Effector CD8-positive, alpha-beta T cell (primary cell): ENCODE results near the gene DQX1.
A peak's percentile ranks its signal among the peaks of the same experiment; 100 is the strongest.
"Not testable (repeated sequence)": the region's sequence is repeated elsewhere in the genome, so short reads cannot be mapped to it uniquely, and the experiment has no call there.

ENCODE experiments used
- DNase-seq: peaks from one replicate; lab custom pipeline; 2025; lab: John Stamatoyannopoulos, UW

Gene DQX1

DNA sequence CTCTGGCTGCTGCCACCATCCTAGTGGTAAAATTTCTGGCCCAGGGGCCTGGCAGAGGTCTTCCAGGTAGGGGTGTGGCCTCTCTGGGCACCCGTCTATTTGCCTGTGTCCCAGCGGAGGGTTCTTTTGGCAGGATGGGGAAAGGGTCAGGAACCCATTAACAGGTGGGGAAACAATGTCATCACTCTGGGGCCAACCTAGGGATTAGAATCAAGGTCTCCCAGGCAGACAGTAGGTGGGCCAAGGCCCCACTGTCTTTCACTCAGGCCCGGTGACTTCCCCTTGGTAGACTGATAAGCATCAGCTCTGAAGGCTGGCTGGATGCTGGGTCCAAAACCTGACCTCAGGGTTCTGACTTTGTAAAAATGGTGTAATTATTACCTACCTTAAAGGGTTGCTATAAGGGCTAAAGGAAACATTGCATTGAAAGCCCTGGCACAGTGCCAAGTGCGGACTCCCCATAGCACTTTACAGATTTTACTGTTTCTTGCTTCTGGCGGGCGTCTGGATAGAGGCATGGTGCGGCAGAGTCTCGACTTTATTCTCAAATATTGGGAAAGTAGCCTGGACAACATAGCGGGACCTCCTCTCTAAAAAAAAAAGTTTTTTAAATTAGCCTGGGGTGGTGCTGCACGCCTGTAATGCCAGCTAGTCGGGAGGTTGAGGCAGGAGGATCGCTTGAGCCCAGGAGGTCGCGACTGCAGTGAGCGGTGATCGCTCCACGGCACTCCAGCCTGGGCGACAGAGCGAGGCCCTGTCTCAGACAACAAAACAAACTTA lies 28.8 kb downstream of the DQX1 start:
- DNase-seq: no peak

DNA sequence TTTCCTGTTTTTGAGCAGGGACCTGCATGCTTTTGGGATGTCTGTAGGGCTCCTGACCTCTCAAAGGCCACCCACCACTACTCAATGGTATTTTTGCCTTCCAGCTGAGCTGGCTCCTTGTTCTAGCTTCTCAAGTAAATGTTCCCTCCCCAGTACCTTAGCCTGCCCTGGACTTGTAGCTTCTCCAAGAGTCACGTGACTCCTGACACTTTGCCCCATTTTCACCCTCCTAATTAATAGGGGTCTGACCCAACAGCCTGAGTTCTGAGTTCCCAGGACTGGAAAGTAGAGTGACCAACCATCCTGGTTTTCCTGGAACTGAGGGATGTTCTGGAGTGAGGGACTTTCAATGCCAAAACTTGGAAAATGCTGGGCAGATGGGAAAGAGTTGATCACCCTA lies 30.6 kb downstream of the DQX1 start:
- DNase-seq: no peak

DNA sequence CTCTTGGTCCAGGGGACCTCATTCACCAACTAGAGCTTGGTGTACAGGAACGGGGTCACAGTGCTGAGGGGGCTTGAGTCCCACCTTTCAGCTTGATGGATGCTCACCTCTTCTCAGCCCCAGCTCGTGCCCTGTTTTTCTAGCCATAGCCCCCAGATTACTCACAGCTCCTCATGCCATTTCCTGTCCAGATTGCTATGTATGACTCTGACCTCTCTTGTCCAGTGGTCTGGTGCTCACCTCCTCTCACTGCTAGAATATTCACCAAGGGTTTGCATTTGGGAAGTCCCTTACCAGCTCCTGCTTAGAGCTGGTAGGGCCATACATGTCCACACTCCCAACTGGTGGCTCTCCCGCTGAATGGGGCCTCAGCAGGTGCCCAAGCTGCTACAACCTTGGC lies 32.5 kb downstream of the DQX1 start:
- no peak for DNase-seq

DNA sequence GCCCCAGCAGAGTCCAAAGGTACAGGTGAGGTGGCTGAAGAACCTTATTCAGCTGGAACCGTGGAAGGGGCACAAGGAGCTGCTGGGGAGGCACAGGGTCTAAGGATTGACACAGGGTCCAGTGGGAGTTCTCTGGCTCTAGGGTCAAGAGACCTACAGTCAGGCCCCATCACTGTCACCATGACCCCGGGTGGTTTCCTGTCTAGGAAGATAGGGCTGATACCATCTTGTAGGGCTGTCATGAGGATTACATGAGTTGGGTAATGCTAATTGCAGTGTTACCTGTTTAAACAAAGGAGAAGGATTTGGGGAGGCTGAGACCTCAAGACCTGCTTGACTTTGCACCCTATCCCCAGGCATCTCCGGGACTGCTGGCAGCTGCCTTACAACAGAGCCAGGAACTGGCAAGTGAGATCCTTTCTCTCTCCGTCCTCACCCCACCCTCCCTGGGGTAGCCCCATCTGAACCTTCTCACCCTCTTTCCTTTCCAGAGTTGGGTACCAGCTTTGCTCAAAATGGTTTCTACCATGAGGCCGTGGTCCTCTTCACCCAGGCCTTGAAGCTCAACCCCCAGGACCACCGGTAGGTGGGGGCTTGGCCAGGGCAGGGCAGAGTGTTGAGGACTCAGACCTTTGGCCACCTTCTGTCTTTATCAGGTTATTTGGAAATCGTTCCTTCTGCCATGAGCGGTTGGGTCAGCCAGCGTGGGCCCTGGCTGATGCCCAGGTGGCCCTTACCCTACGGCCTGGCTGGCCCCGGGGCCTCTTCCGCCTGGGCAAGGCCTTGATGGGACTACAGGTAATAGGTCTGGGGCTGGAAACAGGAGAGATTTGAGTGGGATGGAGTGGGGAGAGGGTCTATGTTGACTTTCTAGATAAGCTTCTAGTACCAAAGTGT lies 34.1 kb downstream of the DQX1 start:
- no peak for DNase-seq

DNA sequence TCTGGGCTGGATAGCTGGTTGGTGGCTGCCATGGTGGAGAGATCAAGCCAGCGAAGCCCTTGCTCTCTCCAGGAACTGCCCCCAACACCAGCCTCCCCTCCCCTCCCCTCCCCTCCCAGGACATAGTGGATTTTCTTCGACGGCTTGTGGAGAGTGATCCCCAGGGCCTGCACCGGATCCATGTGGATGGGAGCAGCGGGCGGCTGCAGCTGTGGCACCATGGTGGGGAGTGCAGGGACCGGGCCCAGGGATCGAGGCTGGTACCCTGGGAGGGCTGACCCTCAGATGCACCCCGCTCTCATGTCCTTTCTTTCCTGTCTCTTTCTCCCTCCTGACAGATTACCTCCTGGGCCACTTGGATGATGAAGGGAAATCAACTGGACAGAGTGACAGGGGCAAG lies 36.1 kb downstream of the DQX1 start:
- no peak for DNase-seq

DNA sequence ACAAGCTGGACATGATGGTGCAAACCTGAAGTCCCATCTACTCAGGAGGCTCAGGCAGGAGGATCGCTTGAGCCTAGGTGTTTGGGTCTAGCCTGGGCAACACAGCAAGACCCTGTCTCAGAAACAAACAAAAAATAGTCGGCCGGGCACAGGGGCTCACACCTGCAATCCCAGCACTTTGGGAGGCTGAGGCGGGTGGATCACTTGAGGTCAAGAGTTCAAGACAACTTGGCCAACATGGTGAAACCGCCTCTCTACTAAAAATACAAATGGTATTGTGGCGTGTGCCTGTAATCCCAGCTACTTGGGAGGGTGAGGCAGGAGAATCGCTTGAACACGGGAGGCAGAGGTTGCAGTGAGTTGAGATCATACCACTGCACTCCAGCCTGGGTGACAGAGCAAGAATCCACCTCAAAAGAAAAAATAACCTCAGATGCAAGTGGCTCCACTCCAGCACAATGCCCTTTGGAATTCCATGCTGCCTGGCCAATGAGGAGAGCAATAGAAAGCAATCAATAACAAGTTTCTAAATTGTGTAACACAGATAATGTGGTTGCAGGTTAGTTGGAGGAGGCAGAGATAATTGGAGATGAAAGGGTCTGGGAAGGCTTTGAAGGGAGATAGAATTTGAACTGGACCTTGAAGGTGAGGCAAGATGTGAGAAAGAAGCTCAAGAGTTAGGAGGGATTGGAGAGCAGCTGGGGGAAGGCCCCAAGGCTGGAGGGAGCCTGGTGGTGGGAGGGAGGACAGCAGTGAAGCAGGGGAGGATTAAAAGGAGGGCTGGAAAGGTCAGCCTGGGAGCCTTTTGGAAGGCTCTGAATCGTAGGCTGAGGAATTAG lies 37.2 kb downstream of the DQX1 start:
- DNase-seq: no peak

DNA sequence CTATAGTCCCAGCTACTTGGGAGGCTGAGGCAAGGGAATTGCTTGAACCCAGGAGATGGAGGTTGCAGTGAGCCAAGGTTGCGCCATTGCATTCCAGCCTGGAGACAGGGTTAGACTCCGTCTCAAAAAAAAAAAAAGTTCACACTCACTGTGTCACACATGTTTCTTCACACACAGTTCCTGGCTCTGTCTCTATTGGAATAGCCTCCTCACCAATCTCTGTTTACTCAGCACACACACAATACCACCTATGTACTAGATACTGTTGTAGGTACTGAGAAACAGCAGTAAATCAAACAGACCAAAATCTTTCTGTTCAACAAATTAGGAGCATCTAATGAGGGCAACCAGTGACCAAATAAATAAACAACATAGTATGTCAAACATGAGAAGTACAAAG lies 39.9 kb downstream of the DQX1 start:
- no peak for DNase-seq

DNA sequence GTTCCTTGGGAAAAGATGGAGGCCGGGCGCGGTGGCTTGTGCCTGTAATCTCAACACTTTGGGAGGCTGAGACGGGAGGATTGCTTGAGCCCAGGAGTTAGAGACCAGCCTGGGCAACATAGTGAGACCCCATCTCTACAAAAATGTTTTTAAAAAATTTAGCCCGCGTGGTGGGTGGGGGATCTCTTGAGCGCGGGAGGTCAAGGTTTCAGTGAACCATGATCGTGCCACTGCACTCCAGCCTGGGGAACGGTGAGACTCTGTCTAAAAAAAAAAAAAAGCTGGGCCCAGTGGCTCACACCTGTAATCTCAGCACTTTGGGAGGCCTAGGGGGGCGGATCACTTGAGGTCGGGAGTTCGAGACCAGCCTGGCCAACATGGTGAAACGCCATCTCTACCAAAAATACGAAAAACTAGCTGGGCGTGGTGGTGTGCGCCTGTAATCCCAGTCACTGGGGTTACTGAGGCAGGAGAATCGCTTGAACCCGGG lies 42.3 kb downstream of the DQX1 start:
- DNase-seq: not testable (repeated sequence)

DNA sequence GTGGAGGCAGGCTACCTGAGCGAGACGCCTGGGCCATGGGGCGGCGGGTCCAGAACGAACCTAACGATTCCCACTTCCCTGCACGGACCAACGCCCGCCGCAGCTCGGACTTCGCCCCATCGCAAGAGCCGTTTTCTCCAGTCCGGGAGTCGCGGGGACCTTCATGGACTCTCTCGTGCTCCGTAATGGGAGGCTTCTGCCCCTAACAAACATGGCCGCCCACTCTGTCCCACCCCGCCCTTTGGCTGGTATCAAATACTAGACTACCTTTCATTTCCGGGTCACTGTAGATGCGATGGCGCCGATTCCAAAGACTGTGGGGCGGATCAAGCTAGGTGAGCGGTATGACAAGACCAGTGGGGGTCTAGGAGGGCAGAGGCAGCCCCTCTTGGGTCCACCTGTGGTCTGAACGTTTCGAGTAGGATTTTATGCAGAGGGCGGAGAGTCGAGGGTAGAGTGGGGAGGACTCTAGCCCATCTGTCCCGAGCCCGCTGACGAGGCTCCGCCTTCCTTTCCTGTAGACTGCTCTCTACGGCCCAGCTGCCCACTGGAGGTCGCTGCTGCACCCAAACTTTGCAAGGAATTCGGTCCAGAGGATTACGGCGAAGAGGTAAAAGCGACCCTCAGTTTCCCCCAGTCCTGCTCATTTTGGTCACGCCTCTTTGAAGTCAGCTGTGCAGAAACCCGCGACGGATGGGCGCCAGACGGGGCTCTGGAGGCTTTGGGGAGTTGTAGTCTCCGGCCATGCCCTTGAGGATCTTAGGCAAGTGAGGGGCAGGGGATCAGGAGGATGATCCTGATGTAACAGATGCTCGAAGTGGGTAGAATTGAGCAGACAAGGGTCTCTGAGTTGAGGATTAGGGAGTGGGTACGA lies 43.0 kb downstream of the DQX1 start, which contains the start of the genes CCDC142 and TTC31:
Gene CCDC142 (minus strand): TSS at position 198 of the 874 bp plus-strand sequence. CDS start 161 bp downstream, at position 37.
Gene TTC31 (plus strand): TSS at position 281 of the 874 bp plus-strand sequence. CDS start 15 bp downstream, at position 296.
- DNase-seq: peak; percentile 87

DNA sequence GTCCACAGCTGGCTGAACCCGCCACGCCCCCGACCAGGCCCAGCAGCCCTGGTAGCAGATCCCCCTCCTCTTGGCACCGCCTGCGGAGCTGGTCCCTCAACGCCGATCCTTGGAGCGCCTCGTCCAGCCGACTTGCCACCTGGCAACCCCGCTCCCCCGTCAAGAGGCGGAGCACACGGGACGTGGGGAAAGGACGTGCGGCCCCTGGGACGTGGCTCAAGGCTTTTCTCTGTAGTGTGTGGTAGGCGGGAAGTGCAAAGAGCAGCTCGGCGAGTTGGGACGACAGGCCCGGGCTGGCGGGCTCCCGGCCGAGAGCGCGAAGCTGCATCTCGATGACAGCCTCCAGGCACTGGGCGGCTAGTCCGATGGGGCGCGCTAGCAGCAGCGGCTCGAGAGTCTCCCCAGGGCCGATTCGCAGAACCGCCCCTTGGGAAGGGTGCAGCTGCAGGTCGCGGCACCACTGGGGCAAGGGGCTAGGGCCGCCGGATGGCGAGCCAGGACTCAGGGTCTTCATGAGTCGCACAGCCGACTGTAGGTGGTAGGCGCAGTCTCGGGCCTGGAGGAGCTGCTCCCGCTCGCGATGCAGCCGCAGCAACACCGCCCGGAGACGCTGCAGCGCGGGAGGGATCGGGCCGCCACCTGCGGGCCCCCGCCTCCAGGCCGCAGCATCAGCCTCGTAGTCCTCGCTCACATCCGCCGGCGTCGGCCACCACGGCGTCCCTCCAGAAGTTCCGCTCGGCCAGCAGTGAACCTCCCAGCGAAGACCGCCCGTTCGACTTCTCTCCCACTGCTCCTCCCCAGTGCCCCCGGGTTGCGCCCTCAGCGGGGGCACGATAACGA lies 43.9 kb downstream of the DQX1 start:
- DNase-seq: peak; percentile 43

DNA sequence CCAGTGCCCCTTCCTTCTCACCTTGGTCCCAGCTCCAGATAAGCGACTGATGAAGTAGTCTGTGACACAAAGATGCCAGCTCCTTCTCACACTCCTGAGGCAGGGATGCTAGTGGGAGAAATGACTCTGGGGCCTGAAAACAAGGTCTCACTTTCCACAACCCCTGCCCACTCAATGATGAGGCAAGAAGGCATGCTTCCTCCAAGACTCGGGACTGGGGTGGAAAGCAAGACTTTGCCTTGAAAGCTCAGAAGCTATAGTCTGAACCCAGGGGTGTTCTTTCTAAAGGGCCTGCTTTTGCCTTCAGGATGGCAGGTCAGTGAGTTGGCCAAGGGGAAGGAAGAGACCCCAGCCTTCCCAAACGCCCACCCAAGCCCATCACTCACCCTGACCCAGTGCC lies 44.6 kb downstream of the DQX1 start:
- no peak for DNase-seq

DNA sequence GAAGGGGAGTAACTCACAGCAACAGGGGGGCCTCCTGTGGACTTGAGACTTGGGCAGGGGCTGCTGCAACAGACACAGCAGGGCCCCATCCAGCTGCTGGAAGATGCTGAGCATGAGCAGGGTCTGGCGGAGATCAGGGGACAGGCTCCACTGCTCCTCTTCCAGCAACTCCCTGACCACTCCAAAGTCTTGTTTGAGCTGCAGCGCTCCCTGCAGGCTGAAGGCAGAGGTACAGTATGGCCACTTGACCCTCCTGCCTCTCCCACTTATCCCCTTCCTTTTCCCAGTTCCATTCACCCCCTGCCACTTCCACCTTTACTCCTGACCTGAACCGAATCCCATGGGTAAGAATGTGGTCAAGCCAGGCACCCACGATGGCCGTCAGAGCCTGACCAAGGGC lies 51.1 kb downstream of the DQX1 start:
- no peak for DNase-seq

DNA sequence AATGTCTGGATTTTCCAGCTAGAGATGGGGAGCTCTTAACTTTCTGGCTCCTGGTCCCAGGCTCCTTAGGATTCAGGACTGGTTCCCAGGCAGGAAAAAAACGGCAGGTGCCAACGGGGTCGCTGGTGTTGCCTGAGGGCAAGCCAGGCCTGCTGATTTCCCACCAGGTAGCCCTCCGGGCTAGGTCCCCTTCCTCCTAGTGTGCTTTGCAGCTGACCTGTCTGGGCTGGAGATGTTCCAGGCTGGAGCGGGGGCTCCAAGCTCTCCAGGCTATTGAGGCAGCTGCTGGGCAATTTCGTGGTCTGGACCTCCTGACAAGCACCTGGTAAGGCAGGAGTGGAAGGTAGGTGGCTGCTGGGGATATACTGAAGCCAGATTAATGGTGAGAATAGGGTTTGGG lies 51.5 kb downstream of the DQX1 start:
- DNase-seq: no peak

DNA sequence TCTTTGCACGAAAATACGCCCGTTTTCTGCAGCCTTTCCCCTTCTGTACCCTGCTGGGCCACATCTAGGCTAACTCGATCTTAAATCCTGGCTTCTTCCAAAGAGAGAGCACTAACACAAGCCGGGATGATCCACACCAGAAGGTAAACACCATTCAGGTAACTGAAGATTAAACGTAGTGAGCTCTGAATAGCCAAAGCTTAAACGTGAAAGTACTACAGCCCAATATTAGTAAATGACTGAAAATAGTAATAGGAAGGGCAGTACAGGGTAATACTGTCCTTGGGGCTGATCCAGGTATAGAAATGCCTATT lies 53.1 kb downstream of the DQX1 start:
- no peak for DNase-seq

DNA sequence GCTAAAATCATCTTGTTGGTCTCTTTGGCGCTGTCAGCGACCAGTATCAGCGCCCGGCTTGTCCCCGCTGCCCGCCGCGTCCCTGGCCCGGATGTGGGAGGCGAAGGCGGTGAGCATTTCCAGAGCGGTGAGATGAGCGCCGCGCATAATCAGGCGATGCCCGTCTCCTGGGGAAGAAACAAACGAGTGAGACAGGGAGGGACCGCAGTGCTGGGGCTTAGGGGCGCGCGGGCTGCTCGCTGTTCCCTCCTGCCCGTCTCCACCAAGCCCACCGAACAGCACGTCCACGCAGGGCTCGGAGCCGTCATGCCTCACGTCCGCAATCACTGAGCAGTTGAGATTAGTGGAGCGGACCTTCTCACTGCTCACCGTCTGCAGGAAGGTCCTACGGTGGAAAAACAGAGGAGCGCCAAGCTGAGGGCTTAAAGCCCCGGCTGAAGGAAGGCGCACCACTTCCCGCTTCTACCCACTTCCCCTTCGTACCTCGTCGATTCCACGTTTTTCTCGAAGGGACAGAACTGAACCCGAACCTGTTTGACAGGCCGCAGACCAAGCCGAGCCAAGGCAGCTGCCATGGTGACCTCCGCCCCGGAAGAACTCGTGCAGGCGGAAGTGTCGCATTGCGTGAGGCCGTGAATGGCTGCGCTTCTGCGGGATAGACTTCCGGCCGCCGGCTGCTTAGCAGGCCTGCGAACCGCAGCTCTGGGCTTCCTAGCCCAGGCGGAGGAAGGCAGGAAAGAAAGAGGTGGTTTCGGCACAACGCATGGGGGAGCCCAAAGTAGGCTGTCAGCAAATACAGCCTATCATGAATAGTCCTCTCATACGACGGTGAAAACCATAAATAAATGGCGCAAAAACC lies 53.7 kb downstream of the DQX1 start, which contains the start of gene MRPL53:
Gene MRPL53 (minus strand): TSS at position 595 of the 859 bp plus-strand sequence. CDS start 20 bp downstream, at position 575.
- peak; percentile 94 for DNase-seq

DNA sequence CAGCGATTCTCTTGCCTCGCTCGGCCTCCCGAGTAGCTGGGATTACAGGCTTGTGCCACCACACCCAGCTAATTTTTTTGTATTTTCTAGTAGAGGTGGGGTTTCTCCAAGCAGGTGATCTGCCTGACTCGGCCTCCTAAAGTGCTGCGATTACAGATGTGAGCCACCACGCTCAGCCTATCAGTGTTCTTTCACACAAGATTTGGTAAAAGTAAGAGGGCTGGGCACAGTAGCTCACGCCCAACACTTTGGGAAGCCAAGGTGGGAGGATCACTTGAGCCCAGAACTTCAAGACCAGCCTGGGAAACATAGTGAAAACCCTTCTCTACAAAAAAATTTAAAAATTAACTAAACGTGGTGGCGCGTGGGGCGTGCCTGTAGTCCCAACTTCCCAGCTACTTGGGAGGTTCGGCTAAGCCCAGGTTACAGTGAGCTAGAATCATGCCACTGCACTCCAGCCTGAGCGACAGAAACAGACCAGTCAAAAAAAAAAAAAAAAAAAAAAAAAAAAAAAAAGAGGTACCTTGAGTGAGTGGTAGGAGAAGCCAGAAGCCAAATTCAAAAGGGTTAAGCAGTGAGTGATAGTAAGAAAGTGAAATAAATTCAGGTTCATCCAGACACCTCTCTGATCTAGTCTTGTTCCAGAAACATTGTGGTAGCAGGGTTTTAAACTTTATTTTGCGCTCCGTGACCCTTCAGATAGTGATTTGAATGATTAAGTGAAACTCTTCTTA lies 54.5 kb downstream of the DQX1 start:
- DNase-seq: no peak

DNA sequence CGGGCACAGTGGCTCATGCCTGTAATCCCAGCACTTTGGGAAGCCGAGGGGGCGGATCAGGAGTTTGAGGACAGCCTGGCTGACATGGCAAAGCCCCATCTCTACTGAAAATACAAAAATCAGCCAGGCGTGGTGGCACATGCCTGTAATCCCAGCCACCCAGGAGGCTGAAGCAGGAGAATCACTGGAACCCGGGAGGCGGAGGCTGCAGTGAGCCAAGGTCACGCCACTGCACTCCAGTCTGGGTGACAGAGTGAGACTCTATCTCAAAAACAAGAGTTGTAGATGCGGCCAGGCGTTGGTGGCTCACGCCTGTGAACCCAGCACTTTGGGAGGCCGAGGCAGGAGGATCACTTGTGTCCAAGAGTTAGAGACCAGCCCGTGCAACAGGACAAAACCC lies 55.3 kb downstream of the DQX1 start:
- DNase-seq: not testable (repeated sequence)
